IMR-90 (cell line): ENCODE results near the gene PLSCR2. TPM values are rescaled to one million over a fixed set of nuclear protein-coding genes. Genes with fewer than 3 reads are reported as not detected.
A peak's percentile ranks its signal among the peaks of the same experiment; 100 is the strongest.

ENCODE experiments used
- ATAC-seq: fragments of 200-7000 bp; cut with Tn5 transposase; 2 replicates; pipeline ENCODE4 v1.9.1; 2020; ENCODE audit warnings: low read depth, mild to moderate bottlenecking, moderate library complexity
- BruUV-seq: library from RNA; stranded (reverse); fragments of 400-500 nt; replicated peaks from 2 replicates; lab custom pipeline; 2021; lab: Mats Ljungman, UMichigan
- CTCF ChIA-PET: fragments of 300-600 bp; formaldehyde crosslinking; extraction: SDS; loops from one replicate; lab custom pipeline; 2021; ENCODE audit warnings: antibody characterized with exemption; lab: Yijun Ruan, JAX
- POLR2A ChIA-PET: fragments of 300-600 bp; sonication (Branson Sonifier 250); formaldehyde crosslinking; loops from one replicate; lab custom pipeline; 2022; ENCODE audit warnings: antibody characterized with exemption; ENCODE audit not compliant: unreplicated experiment; lab: Charles Lee
- DNase-seq: peaks from one replicate; pipeline ENCODE4 v3.0.0; 2013
- H2AFZ ChIP-seq: replicated peaks from 2 replicates; pipeline ENCODE3; 2013; ENCODE audit warnings: low read length, mild to moderate bottlenecking; ENCODE audit not compliant: poor library complexity
- H2AK5ac ChIP-seq: 2 replicates; pipeline ENCODE4 v1.6.1; 2013; ENCODE audit warnings: low read depth, low read length, inconsistent platforms
- H2AK9ac ChIP-seq: replicated peaks from 2 replicates; pipeline ENCODE3; 2013; ENCODE audit warnings: mild to moderate bottlenecking, low read depth, low read length, moderate library complexity; ENCODE audit not compliant: poor library complexity
- H2BK120ac ChIP-seq: 2 replicates; pipeline ENCODE4 v1.6.1; 2013; ENCODE audit warnings: low read depth, low read length, inconsistent platforms
- H2BK15ac ChIP-seq: 3 replicates; pipeline ENCODE4 v1.6.1; 2013; ENCODE audit warnings: low read depth, low read length, inconsistent platforms
- H2BK20ac ChIP-seq: 2 replicates; pipeline ENCODE4 v1.6.1; 2013; ENCODE audit warnings: low read depth, mild to moderate bottlenecking, inconsistent platforms, low read length, moderate library complexity
- H2BK5ac ChIP-seq: 2 replicates; pipeline ENCODE4 v1.6.1; 2013; ENCODE audit warnings: mild to moderate bottlenecking, low read depth, low read length, inconsistent platforms; ENCODE audit not compliant: poor library complexity, severe bottlenecking
- H3K14ac ChIP-seq: replicated peaks from 2 replicates; pipeline ENCODE4 v1.6.1; 2013; ENCODE audit warnings: low read depth, low read length, inconsistent platforms
- H3K18ac ChIP-seq: 2 replicates; pipeline ENCODE4 v1.6.1; 2013; ENCODE audit warnings: low read depth, low read length, control low read depth
- H3K23ac ChIP-seq: 2 replicates; pipeline ENCODE4 v1.6.1; 2013; ENCODE audit warnings: low read depth, low read length, inconsistent platforms
- H3K27ac ChIP-seq: 2 replicates; pipeline ENCODE4 v1.5.1; 2013; ENCODE audit warnings: mild to moderate bottlenecking, control low read depth, low read length; ENCODE audit not compliant: insufficient read depth
- H3K27me3 ChIP-seq: 2 replicates; pipeline ENCODE4 v1.6.1; 2013; ENCODE audit warnings: low read length; ENCODE audit not compliant: control insufficient read depth, insufficient read depth
- H3K36me3 ChIP-seq: 2 replicates; pipeline ENCODE4 v1.6.1; 2013; ENCODE audit warnings: low read length, mixed read lengths; ENCODE audit not compliant: control insufficient read depth, insufficient read depth
- H3K4ac ChIP-seq: 2 replicates; pipeline ENCODE4 v1.6.1; 2013; ENCODE audit warnings: low read depth, low read length, inconsistent platforms
- H3K4me1 ChIP-seq: 2 replicates; pipeline ENCODE4 v1.6.1; 2013; ENCODE audit warnings: low read length, mixed read lengths; ENCODE audit not compliant: control insufficient read depth, insufficient read depth
- H3K4me2 ChIP-seq: 2 replicates; pipeline ENCODE4 v1.6.1; 2013; ENCODE audit warnings: low read depth, mild to moderate bottlenecking, control low read depth, low read length, moderate library complexity
- H3K4me3 ChIP-seq: 2 replicates; pipeline ENCODE4 v1.5.1; 2013; ENCODE audit warnings: low read depth, mild to moderate bottlenecking, control low read depth, low read length, moderate library complexity; ENCODE audit not compliant: insufficient read depth
- H3K56ac ChIP-seq: 2 replicates; pipeline ENCODE4 v1.6.1; 2013; ENCODE audit warnings: low read length, inconsistent platforms; ENCODE audit not compliant: insufficient read depth; ENCODE audit errors: extremely low read depth
- H3K79me1 ChIP-seq, 2 experiments: 2 replicates each; pipeline ENCODE4 v1.6.1; 2013; ENCODE audit warnings: low read length in 2 of 2, inconsistent platforms in 1 of 2, low read depth in 1 of 2
- H3K9ac ChIP-seq: 2 replicates; pipeline ENCODE4 v1.6.1; 2013; ENCODE audit warnings: low read depth, low read length, control low read depth
- H3K9me1 ChIP-seq: 2 replicates; pipeline ENCODE4 v1.6.1; 2013; ENCODE audit warnings: low read length, inconsistent platforms; ENCODE audit not compliant: insufficient read depth
- H3K9me3 ChIP-seq: 2 replicates; pipeline ENCODE4 v1.6.1; 2013; ENCODE audit warnings: low read length; ENCODE audit not compliant: control insufficient read depth, insufficient read depth
- H4K20me1 ChIP-seq: 2 replicates; pipeline ENCODE4 v1.6.1; 2013; ENCODE audit warnings: low read length, inconsistent platforms; ENCODE audit not compliant: insufficient read depth
- H4K5ac ChIP-seq: 2 replicates; pipeline ENCODE4 v1.6.1; 2013; ENCODE audit warnings: mild to moderate bottlenecking, low read depth, low read length, control low read depth
- H4K8ac ChIP-seq, 2 experiments: 2 replicates each; pipeline ENCODE4 v1.6.1; 2013; ENCODE audit warnings: low read depth in 2 of 2, low read length in 2 of 2, control low read depth in 1 of 2, inconsistent platforms in 1 of 2
- H4K91ac ChIP-seq: 2 replicates; pipeline ENCODE4 v1.6.1; 2013; ENCODE audit warnings: low read depth, low read length, inconsistent platforms; ENCODE audit not compliant: insufficient read depth
- BHLHE40 ChIP-seq: fragments of 150-350 bp; IDR thresholded peaks from 2 replicates; pipeline ENCODE4 v1.6.1; 2016; ENCODE audit warnings: mild to moderate bottlenecking, low read depth, low read length
- CEBPB ChIP-seq: IDR thresholded peaks from 2 replicates; pipeline ENCODE4 v1.6.1; 2012; ENCODE audit warnings: low read depth, low read length, improper control_type of control experiment
- WGBS, 2 experiments: methylation state at CpG; one replicate each; pipeline versions ENCODE4 v1.1.5 to v1.1.7; 2013; ENCODE audit warnings: missing lambda C conversion rate in 2 of 2; ENCODE audit not compliant: insufficient read length in 1 of 2; ENCODE audit errors: extremely low coverage in 2 of 2; 5-methylcytosine and 5-hydroxymethylcytosine counted together
- dilution Hi-C: fragments of 300-500 bp; cut with HindIII; formaldehyde crosslinking; loops from one replicate; pipeline ENCODE4 v1.14.3; 2018; ENCODE audit warnings: low sequenced_read_pairs; ENCODE audit not compliant: unreplicated experiment
- in situ Hi-C: fragments of 300-500 bp; cut with MboI; formaldehyde crosslinking; loops from 3 replicates; pipeline ENCODE4 v1.14.3; 2019; ENCODE audit warnings: low sequenced_read_pairs, inconsistent platforms, mixed read lengths
- intact Hi-C: fragments of 100-400 bp; cut with micrococcal nuclease; formaldehyde crosslinking; loops from 2 replicates; pipeline ENCODE4 v1.10.0; 2022
- polyA plus RNA-seq, 3 experiments: library from polyadenylated mRNA; depleted of rRNA; stranded (reverse); fragments of >200 nt; gene quantifications; 2 replicates each; pipeline ENCODE4 v1.2.3, GENCODE V29; 2012; ENCODE audit warnings: low replicate concordance in 1 of 3
- total RNA-seq: library from RNA; depleted of rRNA; stranded (reverse); fragments of >200 nt; gene quantifications from 2 replicates; pipeline ENCODE4 v1.2.3, GENCODE V29; 2012

The PLSCR2 gene
- total and polyA plus RNA-seq, 2 of the 4 experiments (the other 2 are of a cell fraction) = not detected

DNA sequence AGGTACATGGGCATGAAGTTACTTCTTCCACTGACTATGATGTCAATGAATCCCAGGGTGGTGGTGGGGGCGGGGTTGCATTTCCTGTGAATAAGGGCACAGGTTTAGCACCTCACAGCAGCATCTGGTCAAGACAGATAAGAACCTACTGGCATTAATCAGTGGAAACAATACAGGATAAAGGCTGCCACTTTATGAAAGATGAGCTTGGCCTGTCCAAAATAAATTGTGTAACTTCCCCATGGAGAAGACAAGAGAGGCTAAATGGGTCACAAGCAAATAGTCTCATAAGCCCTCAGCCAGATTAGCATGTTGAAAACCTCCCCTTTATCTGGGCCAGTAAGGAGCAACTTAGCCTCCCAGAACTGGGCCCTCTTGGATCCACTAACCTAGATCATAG lies 27.4 kb upstream of the PLSCR2 start:
- TF ChIP-seq CEBPB (no peak), BHLHE40 (no peak)
- BruUV-seq = no TSS peak
- Histone ChIP-seq H2AK9ac (no peak overlapping the region), H3K27ac (no peak overlapping the region), H3K4me2 (no peak overlapping the region), H2AK5ac (no peak overlapping the region), H3K4me3 (no peak overlapping the region), H3K79me1 (no peaks in the 10 kb centered on the region), H4K91ac (no peak overlapping the region), H4K20me1 (no peaks in the 10 kb centered on the region), H3K14ac (no peak overlapping the region), H3K56ac (no peak overlapping the region), H4K5ac (no peak overlapping the region), H3K36me3 (no peaks in the 10 kb centered on the region), H3K18ac (no peak overlapping the region; the same call in 1 of the 2 replicates), H3K27me3 (no peaks in the 10 kb centered on the region), H3K4ac (no peak overlapping the region), H2BK15ac (no peak overlapping the region), H2BK120ac (peak overlapping the region; percentile 39; the same call in 1 of the 2 replicates), H2BK5ac (no peak overlapping the region), H2AFZ (no peak overlapping the region), H2BK20ac (no peak overlapping the region), H3K4me1 (0 out of 2 replicates have a peak, but pooled peaks cover 2% of the 10 kb centered on the region), H3K9me1 (no peaks in the 10 kb centered on the region; the same call in 1 of the 2 replicates), H4K8ac (no peak overlapping the region), H3K9ac (no peak overlapping the region), H3K23ac (no peak overlapping the region), H3K9me3 (no peaks in the 10 kb centered on the region)
- ATAC-seq = no peak
- POLR2A ChIA-PET = no interaction called here
- in situ Hi-C loops (no loop called here), intact Hi-C loops (no loop called here), dilution Hi-C loops (no loop called here)
- CTCF ChIA-PET = no interaction called here
- no peak for DNase-seq
- no CpG with 5 or more reads among the region's 1 CpG for whole genome bisulfite sequencing, 2 experiments
